Esophagus (tissue), 2 donors: ENCODE measurements around the gene OSBPL7. TPM values are rescaled to one million over a fixed set of nuclear protein-coding genes. Genes with fewer than 3 reads are reported as not detected.

Source experiments
- H3K27ac ChIP-seq, 2 donors: one replicate each; pipeline ENCODE4 v1.5.1; 2013; ENCODE audit warnings: low read depth in 2 of 2, mild to moderate bottlenecking in 2 of 2, inconsistent platforms in 1 of 2, low read length in 1 of 2, moderate library complexity in 1 of 2
- H3K27me3 ChIP-seq, 2 donors: one replicate each; pipeline ENCODE4 v1.6.1; 2013; ENCODE audit warnings: low read length in 2 of 2, control low read depth in 1 of 2, mild to moderate bottlenecking in 1 of 2; ENCODE audit not compliant: insufficient read depth in 2 of 2, control insufficient read depth in 1 of 2
- H3K36me3 ChIP-seq, 2 donors: one replicate each; pipeline ENCODE4 v1.6.1; 2013; ENCODE audit warnings: low read length in 1 of 2; ENCODE audit not compliant: control insufficient read depth in 2 of 2, insufficient read depth in 2 of 2
- H3K4me1 ChIP-seq, 2 donors: one replicate each; pipeline ENCODE4 v1.6.1; 2013; ENCODE audit warnings: low read length in 1 of 2; ENCODE audit not compliant: control insufficient read depth in 2 of 2, insufficient read depth in 2 of 2
- H3K4me3 ChIP-seq, 2 donors: one replicate each; pipeline ENCODE4 v1.5.1; 2013; ENCODE audit warnings: low read length in 2 of 2, mild to moderate bottlenecking in 2 of 2, low read depth in 1 of 2, moderate library complexity in 1 of 2
- H3K9me3 ChIP-seq, 2 donors: one replicate each; pipeline ENCODE4 v1.6.1; 2013; ENCODE audit warnings: mild to moderate bottlenecking in 2 of 2, low read depth in 1 of 2, low read length in 1 of 2, moderate library complexity in 1 of 2; ENCODE audit not compliant: control insufficient read depth in 2 of 2, insufficient read depth in 1 of 2
- WGBS, 2 donors: extraction: QIAGEN DNeasy Blood & Tissue Kit; methylation state at CpG; one replicate each; pipeline ENCODE4 v1.1.7; 2013; 5-methylcytosine and 5-hydroxymethylcytosine counted together
- polyA plus RNA-seq, 2 donors: library from polyadenylated mRNA; stranded (reverse); fragments of 200-250 nt; gene quantifications; one replicate each; pipeline ENCODE4 v1.2.3, GENCODE V29; 2013
- donor health status: healthy with polysubstance abuse.
- donor health status: Bipolar disorder and iron deficiency.

Gene OSBPL7
- polyA plus RNA-seq, 2 donors = 1.9 to 3.7 TPM

DNA sequence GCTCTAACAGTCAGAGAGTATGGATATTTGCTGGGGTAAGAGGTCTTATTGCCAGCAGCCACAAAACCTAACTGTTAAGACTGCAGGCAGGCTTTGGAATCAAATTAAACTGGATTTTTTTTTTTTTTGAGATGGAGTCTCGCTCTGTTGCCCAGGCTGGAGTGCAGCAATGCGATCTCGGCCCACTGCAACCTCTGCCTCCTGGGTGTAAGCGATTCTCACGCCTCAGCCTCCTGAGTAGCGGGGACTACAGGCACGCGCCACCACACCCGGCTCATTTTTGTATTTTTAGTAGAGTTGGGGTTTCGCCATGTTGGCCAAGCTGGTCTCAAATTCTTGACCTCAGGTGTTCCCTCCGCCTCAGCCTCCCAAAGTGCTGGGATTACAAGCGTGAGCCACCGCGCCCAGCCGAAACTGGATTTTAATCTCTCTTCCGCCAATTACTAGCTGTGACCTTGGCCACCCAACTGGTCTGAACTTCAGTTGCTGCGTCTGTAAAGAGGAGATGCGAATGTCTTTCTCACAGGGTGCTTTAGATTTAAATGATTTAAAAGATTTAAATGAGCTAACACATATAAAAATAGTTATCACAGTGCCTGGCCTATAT is 8.9 kb upstream of the OSBPL7 start:
- H3K27me3 ChIP-seq = no peaks in the 10 kb centered on the region
- H3K36me3 ChIP-seq = peaks cover 10 to 15% of the 10 kb centered on the region in 2 donors
- 62 to 67% methylated on average over 18 of the region's 18 CpGs for WGBS, 2 donors
- H3K27ac ChIP-seq = peak overlapping the region; percentile 80 to 88
- peak overlapping the region; percentile 60 to 92 for H3K4me3 ChIP-seq
- peaks cover 3 to 7% of the 10 kb centered on the region in 2 donors for H3K4me1 ChIP-seq
- H3K9me3 ChIP-seq = no peaks in the 10 kb centered on the region

DNA sequence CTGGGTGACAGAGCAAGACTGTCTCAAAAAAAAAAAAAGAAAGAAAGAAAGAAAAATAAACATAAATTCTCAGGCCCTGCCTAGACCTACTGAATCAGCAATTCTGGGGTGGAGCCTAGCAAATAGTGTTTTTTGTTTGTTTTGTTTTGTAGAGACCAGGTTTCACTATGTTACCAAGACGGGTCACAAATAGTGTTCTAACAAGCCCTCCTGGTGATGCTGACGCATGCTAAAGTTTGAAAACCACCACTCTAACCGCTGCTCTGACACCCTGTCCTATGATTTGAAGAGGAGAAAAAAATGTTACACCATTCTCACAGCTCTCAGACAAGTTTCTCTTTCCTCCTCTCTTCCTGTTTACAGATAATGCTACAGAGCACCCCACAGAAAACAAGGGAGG is 8.3 kb upstream of the OSBPL7 start:
- Histone ChIP-seq H3K4me1 (peaks cover 3 to 7% of the 10 kb centered on the region in 2 donors), H3K9me3 (no peaks in the 10 kb centered on the region), H3K27me3 (no peaks in the 10 kb centered on the region), H3K27ac (no peak overlapping the region), H3K36me3 (peaks cover 10 to 16% of the 10 kb centered on the region in 2 donors), H3K4me3 (no peak overlapping the region)
- WGBS, 2 donors = 68 to 77% methylated on average over 3 of the region's 3 CpGs

DNA sequence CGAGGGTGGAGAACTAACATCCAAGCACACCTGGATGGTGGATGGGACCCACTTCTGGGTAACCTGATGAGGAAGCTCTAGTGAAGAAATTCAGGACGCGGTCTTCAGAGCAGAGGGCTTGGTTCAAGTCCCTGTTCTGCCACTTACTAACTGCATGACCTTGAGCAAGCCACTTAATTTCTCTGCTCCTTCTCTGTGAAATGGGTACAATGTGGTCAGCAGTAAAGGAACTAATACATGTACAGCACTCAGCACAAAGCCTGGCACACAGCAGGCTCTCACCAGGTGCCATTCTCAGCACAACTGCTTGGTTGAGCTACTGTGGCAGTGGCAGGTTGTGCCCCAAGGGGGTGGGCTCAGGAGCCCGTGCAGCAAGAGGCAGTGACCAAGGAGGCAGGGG is 1.9 kb upstream of the OSBPL7 start:
- no peaks in the 10 kb centered on the region for H3K27me3 ChIP-seq

DNA sequence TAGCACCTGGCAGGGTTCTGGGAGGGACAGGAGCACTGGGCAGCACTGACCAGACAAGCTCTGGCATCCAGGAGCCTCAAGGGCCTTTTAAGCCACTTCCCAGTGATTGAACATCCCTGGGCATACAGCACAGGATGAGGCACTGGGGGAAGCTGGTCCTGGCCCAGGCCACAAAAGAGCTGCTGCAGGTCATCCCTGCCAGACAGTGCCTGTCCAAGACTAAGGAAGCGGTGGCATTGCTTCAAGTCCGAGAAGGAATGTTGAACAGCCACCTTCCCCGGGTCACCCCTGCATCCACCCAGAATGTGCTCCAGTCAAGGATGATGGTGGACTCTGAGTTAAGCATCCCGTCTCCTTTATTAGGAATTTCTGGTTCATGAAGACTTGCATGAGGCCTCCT is 1.2 kb upstream of the OSBPL7 start:
- no peaks in the 10 kb centered on the region for H3K27me3 ChIP-seq
- no peaks in the 10 kb centered on the region for H3K9me3 ChIP-seq
- H3K4me3 ChIP-seq = no peak overlapping the region
- peaks cover 6 to 9% of the 10 kb centered on the region in 2 donors for H3K4me1 ChIP-seq
- WGBS, 2 donors = 86 to 89% methylated on average over 4 of the region's 4 CpGs
- H3K27ac ChIP-seq = no peak overlapping the region
- H3K36me3 ChIP-seq = peaks cover 21 to 26% of the 10 kb centered on the region in 2 donors

More for the DNA sequence above, 1.9 kb upstream of the OSBPL7 start:
- Histone ChIP-seq H3K27ac (no peak overlapping the region), H3K4me3 (no peak overlapping the region), H3K9me3 (no peaks in the 10 kb centered on the region), H3K36me3 (peaks cover 21 to 27% of the 10 kb centered on the region in 2 donors), H3K4me1 (peaks cover 6 to 9% of the 10 kb centered on the region in 2 donors)
- 87 to 89% methylated on average over 4 of the region's 4 CpGs for WGBS, 2 donors

DNA sequence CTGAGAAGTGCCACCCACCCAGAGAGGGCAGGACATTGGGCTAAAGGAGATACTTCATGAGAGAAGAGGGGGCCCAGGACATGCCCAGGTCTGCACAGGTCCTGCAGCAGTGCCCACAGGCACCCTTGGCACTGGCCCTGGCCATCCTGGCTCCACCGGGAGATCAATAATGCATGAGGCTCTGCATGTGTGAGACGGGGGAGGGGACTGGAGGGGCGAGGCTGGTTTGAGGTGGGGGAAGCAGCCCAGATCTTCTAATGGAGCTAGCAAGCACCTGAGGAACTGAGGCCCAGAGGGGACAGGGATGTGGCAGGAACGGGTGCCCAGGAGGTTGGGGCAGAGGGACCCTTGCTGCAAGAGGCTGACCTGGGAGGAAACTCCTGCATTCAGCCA is 567 bp downstream of the OSBPL7 start:
- H3K4me1 ChIP-seq = peaks cover 6 to 9% of the 10 kb centered on the region in 2 donors
- WGBS, 2 donors = 1 to 8% methylated on average over 4 of the region's 4 CpGs
- no peaks in the 10 kb centered on the region for H3K27me3 ChIP-seq
- peaks cover 19 to 29% of the 10 kb centered on the region in 2 donors for H3K36me3 ChIP-seq
- H3K4me3 ChIP-seq = peak overlapping the region; percentile 47 to 51
- H3K9me3 ChIP-seq = no peaks in the 10 kb centered on the region
- peak overlapping the region in 1 of 2 donors; percentile 62 for H3K27ac ChIP-seq

DNA sequence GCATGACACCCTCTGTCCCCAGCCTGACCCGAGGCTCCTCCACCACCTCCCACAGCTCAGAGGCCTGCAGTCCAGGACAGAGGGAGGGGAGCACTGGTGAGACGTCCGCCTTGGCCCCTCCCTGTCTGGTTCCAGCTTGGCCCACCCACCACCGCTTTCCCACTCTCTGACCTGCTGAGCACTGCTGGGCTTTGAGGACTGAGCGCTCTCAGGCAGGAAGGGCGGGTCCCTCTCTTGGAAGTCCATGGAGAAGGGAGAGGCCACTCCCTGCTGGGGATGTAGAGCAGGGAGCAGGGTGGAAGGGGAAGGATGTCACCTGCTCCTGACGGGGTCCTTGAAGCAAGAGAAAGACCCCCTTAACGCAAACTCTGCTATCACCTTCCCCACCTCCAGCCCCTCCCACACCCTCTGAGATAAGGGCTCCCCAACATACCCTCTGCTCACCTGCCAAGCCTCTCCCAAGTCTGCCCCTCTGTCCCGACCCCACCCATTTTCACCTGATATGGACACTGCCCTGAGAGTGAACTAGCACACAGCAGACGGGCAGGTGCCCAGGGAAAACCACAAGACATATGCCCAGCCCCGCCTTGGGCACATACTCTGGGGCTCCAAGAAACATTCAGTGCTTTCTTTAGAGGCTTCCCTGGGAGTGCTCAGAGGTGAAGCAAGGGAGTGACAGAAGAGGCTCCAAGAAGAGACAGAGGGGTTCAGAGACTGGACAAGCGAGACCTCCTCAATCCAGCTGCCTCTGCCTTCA is 1.4 kb downstream of the OSBPL7 start:
- Histone ChIP-seq H3K9me3 (no peaks in the 10 kb centered on the region), H3K27ac (no peak overlapping the region), H3K4me3 (no peak overlapping the region), H3K4me1 (peaks cover 6 to 9% of the 10 kb centered on the region in 2 donors), H3K36me3 (peaks cover 23 to 29% of the 10 kb centered on the region in 2 donors), H3K27me3 (no peaks in the 10 kb centered on the region)
- WGBS, 2 donors = 58 to 60% methylated on average over 11 to 12 of the region's 12 CpGs

DNA sequence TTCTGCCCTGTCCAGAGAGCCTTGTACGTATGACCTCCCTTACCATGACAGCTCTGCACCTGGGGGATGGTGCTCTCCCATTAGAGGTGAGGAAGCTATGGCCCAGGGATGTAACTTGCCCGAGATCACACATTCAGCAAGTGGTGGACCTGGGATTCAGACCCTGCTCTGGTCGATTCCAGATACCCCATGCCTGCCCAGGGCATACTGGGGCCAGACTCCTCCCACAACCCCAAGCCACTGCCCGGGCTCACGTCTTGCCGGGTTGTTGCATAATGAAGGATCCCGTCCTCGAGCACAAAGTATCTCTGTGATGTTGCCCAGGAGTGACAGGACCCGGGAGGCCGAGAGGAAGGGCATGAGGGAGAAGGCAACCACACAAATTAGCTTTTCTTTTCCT is 2.1 kb downstream of the OSBPL7 start:
- Histone ChIP-seq H3K27ac (no peak overlapping the region), H3K27me3 (no peaks in the 10 kb centered on the region), H3K4me3 (no peak overlapping the region), H3K36me3 (peaks cover 23 to 29% of the 10 kb centered on the region in 2 donors), H3K9me3 (no peaks in the 10 kb centered on the region), H3K4me1 (peaks cover 6 to 9% of the 10 kb centered on the region in 2 donors)
- WGBS, 2 donors = 77 to 81% methylated on average over 10 of the region's 10 CpGs

DNA sequence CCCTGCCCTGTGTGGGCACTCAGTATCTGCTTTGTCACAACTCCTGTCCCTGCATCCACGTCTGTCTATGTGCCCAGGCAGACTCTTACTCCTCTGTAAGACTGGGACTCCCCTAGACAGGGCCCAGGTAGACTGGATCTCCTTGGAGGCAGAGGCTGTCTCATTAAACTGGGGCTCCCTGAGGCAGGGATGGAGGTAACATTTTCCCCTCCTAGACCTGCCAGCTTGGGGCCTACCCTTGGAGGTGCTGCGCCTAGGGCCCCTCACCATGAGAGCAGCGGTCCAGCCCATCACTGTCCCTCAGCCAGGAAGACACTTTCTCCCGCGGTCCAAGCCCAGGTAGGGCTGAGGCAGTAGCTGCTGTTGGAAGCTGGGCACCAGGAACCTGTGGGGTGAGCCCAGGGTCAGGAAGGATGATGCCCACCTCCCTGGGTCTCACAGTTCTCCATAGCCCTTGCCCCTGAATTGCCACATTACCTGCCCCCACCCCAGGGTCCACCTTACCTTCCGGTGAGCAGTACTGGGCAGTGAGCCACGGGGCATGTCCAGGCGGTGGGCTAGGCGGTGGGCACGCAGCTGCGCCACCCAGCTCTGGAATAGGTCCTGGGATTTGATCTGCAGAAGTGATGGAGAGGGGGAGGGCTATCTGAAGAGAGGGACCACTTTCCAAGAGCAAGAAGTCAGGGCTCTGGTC is 3.4 kb downstream of the OSBPL7 start:
- peaks cover 12 to 19% of the 10 kb centered on the region in 2 donors for H3K36me3 ChIP-seq
- no peak overlapping the region for H3K27ac ChIP-seq
- H3K4me1 ChIP-seq = peaks cover 6 to 9% of the 10 kb centered on the region in 2 donors
- 83 to 88% methylated on average over 11 of the region's 11 CpGs for WGBS, 2 donors
- no peaks in the 10 kb centered on the region for H3K27me3 ChIP-seq
- no peak overlapping the region for H3K4me3 ChIP-seq
- no peaks in the 10 kb centered on the region for H3K9me3 ChIP-seq

DNA sequence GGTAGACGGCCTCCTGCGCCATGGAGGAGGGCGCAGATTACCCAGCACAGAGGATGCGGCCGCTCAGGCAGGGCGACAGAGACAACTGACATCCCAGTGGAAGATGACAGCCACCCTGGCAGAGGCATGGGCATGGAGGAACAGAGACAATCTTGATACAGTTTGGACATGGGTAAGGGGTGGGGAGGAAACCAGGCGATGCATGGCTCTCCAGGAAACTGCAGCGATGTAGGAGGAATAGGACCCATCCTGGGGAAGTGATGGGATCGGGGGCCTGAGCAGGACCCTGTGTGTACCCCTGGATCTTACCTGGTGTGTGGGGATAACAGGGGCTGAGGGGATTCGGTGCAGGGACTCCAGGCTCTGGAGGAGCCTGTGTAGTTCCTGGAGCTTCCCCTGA is 4.6 kb downstream of the OSBPL7 start:
- WGBS, 2 donors = 96 to 97% methylated on average over 10 of the region's 10 CpGs
- Histone ChIP-seq H3K27ac (no peak overlapping the region), H3K4me3 (no peak overlapping the region), H3K4me1 (peaks cover 6% of the 10 kb centered on the region in 2 donors), H3K36me3 (peaks cover 12 to 19% of the 10 kb centered on the region in 2 donors), H3K27me3 (no peaks in the 10 kb centered on the region), H3K9me3 (no peaks in the 10 kb centered on the region)
